H1 (cell line): ENCODE data around the gene WNT3A. TPM values are rescaled to one million over a fixed set of nuclear protein-coding genes. Genes with fewer than 3 reads are reported as not detected.

Experiments used
- EZH2 ChIP-seq: fragments of 200-600 bp; sonication (generic); IDR thresholded peaks from 2 replicates; pipeline ENCODE4 v1.7.1; 2012; ENCODE audit warnings: low read depth, mild to moderate bottlenecking, moderate library complexity, low read length, inconsistent platforms; ENCODE audit not compliant: severe bottlenecking
- FOSL1 ChIP-seq: IDR thresholded peaks from 2 replicates; pipeline ENCODE4 v1.6.1; 2011; ENCODE audit warnings: mild to moderate bottlenecking, low read depth, low read length, moderate library complexity; ENCODE audit not compliant: insufficient read depth
- SP4 ChIP-seq: IDR thresholded peaks from 2 replicates; pipeline ENCODE4 v1.6.1; 2012; ENCODE audit warnings: low read length, inconsistent platforms
- polyA plus RNA-seq, 7 experiments: library from polyadenylated mRNA; depleted of rRNA in 3 of 7; stranded (reverse) in 5 of 7; unstranded in 2 of 7; fragments of >200 nt in 5 of 7; fragments of 200-250 nt in 2 of 7; gene quantifications; 1 replicate in 5 of 7; 2 replicates in 1 of 7; 4 replicates in 1 of 7; pipeline versions ENCODE4 v1.2.1 to v1.2.3, GENCODE V29; 2011 to 2013; ENCODE audit warnings: missing spikeins in 2 of 7, mixed read lengths in 2 of 7
- total RNA-seq: library from RNA; stranded (reverse); fragmentation: NEBNext Ultra II Directional; extraction: Animal tissue kit (Norgen Biotek cat#: 25700); gene quantifications from 2 replicates; pipeline ENCODE4 v1.2.1, GENCODE V29; 2021

Gene WNT3A
- total and polyA plus RNA-seq, 2 of the 8 experiments (the other 6 are each of a cell fraction or from before 2014, with no cell fraction given), result 0.08 to 0.19 TPM

- TF ChIP-seq SP4, result no peak
- TF ChIP-seq EZH2, result no peak
- TF ChIP-seq FOSL1, result no peak
Observed at GRCh38 chr1:228088586-228089498, 82.0 kb downstream of the WNT3A start (continued).
